Measurements from ENCODE around the gene ADAR. TPM values are rescaled to one million over a fixed set of nuclear protein-coding genes. Genes with fewer than 3 reads are reported as not detected.

The ADAR gene
- total and polyA plus RNA-seq, 8 donors, result 136 to 197 (median 151) TPM

DNA sequence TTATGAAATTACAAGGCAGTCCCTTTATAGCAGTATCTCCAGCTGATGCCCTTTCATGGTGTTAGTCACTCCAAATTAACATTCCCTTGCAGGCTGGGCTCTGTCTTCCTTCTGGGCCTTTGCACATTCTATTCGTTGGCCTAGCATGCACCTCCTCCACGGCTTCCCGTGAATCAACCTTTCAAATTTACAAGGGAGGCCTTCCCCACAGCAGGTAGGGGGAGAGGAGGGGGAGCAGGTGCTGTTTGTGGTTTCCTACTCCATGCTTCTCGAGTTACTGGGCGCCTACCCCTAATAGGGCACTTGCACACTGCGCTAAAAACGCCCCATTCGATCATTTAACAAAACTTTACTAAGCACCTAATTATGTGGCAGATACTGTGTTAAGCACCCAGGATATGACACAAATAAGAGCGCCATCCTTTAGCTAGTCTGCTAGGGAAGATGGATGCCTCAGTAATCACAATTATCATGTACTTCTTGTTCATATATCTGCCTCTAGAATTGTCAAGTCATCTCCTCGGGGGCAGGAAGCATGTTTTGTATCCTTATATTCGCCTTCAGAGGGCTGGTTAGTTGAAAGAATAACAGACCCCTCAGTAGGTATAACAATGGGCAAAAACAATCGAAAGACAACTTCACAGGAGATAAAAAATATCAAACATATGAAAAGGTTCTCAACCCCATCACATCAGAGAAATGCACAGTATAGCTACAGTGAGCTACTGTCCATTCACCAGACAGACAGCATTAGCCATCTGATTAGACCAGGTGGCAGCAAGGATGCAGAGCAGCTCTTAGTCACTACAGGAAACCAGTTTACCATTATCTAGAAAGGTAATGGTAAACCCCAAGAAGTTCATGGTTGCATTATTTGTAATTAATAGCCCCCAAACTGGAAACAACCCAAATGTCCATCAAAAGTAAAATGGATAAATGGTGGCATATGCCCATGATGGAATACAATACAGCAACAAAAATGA is 1.7 kb upstream of the ADAR start:
- peaks cover 17 to 43% of the 10 kb centered on the region in 2 donors for H3K4me1 ChIP-seq
- H3K36me3 ChIP-seq, result no peaks in the 10 kb centered on the region
- no peaks in the 10 kb centered on the region for H3K27me3 ChIP-seq
- TF ChIP-seq, protein P1, sequence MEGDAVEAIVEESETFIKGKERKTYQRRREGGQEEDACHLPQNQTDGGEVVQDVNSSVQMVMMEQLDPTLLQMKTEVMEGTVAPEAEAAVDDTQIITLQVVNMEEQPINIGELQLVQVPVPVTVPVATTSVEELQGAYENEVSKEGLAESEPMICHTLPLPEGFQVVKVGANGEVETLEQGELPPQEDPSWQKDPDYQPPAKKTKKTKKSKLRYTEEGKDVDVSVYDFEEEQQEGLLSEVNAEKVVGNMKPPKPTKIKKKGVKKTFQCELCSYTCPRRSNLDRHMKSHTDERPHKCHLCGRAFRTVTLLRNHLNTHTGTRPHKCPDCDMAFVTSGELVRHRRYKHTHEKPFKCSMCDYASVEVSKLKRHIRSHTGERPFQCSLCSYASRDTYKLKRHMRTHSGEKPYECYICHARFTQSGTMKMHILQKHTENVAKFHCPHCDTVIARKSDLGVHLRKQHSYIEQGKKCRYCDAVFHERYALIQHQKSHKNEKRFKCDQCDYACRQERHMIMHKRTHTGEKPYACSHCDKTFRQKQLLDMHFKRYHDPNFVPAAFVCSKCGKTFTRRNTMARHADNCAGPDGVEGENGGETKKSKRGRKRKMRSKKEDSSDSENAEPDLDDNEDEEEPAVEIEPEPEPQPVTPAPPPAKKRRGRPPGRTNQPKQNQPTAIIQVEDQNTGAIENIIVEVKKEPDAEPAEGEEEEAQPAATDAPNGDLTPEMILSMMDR (IDR thresholded peaks at IDR 0.05), result no peak
- no peaks in the 10 kb centered on the region for H3K9me3 ChIP-seq
- H3K4me3 ChIP-seq, result no peak overlapping the region
- no peak for ATAC-seq
- no peak for DNase-seq
- intact Hi-C loops (cut with DNase I), result no loop called here
- peak overlapping the region; percentile 97 to 99 for H3K27ac ChIP-seq

- H3K9me3 ChIP-seq, result no peaks in the 10 kb centered on the region
- ATAC-seq, result peak; percentile 68
- H3K27ac ChIP-seq, result peak overlapping the region; percentile 97 to 99
- DNase-seq, result peak; percentile 50 to 77 (median 72)
- intact Hi-C loops (cut with DNase I), result no loop called here
- TF ChIP-seq, protein P1 (IDR thresholded peaks at IDR 0.05), result no peak
- H3K4me3 ChIP-seq, result peak overlapping the region; percentile 81 to 87
- H3K36me3 ChIP-seq, result no peaks in the 10 kb centered on the region
- H3K4me1 ChIP-seq, result peaks cover 17 to 53% of the 10 kb centered on the region in 2 donors
- no peaks in the 10 kb centered on the region for H3K27me3 ChIP-seq
Measured at GRCh38 chr1:154608397-154609270, 648 bp upstream of the ADAR start.

DNA sequence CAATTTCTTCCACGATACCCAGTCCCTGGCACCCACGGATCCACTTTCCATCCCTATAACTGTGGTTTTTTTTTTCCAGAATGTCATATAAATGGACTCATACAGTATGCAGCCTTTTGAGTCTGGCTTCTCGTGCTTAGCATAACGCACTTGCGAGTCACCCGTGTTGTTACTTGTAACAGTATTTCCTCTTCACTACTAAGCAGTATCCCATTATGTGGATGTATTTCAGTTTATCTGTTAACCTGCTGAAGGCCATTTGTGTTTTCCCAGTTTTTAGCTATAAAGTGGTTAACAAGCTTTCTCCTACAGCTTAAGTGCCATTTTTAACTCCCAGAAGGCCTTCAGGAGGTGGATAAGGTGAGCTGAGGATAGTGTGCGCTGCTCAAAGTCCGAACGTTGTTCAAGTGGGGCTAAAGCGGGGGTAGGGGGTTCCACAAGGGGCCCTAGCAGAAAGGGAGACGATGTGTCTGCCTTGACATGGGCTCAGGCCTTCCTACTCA is 829 bp downstream of the ADAR start:
- ATAC-seq (peak; percentile 15), DNase-seq (no peak)
- Histone ChIP-seq H3K36me3 (peaks cover 0 to 6% of the 10 kb centered on the region in 2 donors), H3K27me3 (no peaks in the 10 kb centered on the region), H3K27ac (peak overlapping the region; percentile 97 to 99), H3K4me1 (peaks cover 17 to 65% of the 10 kb centered on the region in 2 donors), H3K9me3 (no peaks in the 10 kb centered on the region), H3K4me3 (peak overlapping the region; percentile 81 to 87)
- intact Hi-C loops (cut with DNase I), result no loop called here
- TF ChIP-seq, protein P1 (IDR thresholded peaks at IDR 0.05), result no peak

- DNase-seq (no peak), ATAC-seq (no peak)
- Histone ChIP-seq H3K27me3 (no peaks in the 10 kb centered on the region), H3K4me1 (peaks cover 21 to 55% of the 10 kb centered on the region in 2 donors), H3K4me3 (peak overlapping the region in 1 of 2 donors; percentile 87), H3K9me3 (no peaks in the 10 kb centered on the region), H3K27ac (peak overlapping the region in 1 of 2 donors; percentile 18), H3K36me3 (peaks cover 0 to 22% of the 10 kb centered on the region in 2 donors)
- TF ChIP-seq, protein P1 (IDR thresholded peaks at IDR 0.05), result no peak
- intact Hi-C loops (cut with DNase I), result no loop called here
Measured at GRCh38 chr1:154605534-154605933, 2.5 kb downstream of the ADAR start.

Data from left lung (tissue), 10 donors.